Epithelial cell of prostate (primary cell): ENCODE results near the gene GOLT1A.

Experiments
- DNase-seq: peaks from one replicate; pipeline ENCODE4 v3.0.0-alpha.2; 2011; ENCODE audit warnings: low read depth, low spot score
- H3K27ac ChIP-seq: fragments of 450-650 bp; 2 replicates; pipeline ENCODE4 v1.5.1; 2017; ENCODE audit warnings: mild to moderate bottlenecking

GOLT1A gene, protein sequence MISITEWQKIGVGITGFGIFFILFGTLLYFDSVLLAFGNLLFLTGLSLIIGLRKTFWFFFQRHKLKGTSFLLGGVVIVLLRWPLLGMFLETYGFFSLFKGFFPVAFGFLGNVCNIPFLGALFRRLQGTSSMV

DNA sequence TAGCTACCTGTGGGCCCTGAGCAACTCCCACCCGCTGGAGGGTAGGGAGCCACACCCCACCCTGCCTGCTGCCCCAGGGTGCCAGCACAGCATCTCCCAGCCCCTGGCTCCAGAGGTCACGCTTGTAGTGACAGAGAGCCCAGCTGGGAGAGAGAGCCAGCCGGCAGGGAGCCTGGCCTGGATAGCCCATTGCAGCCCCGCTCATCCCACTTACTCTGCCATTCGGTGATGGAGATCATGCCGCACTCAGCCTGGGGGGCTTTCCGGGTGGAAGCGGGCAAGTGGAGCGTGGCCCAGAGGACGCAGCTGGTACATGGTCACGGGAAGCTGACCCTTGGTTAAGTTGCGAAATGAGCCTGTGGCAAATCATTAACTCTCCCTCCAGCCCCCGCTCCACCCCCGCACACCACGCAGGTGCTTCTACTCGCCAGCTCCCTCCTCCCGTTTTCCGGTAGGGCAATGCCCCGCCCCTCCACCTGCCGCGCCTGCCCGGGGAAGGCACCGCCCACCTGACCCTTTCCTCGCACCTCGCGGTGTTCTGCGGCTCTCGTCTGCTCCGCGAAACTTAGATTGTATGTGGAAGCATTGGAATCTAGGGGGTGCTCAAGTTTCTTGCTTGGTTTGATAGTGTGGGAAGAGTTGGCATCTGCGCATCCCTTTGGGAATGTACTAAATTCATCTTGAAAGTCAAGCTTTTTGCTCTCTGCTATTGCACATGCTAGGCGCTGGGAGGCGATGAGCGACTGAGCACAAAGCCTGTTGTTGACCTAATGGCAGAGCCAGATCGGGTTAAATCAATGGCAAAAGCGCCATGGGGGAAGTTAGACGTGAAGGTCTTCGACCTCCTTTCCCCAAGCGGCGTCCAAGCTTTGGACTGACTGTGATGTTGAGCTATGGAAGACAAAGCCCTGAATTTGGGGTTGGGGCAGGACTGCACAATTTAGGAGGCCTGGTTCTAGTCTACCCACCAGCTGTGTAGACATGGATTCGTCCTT lies at the start of gene GOLT1A:
GOLT1A (minus strand) TSS at position 321 of the 995 bp plus-strand sequence; CDS start at position 239, 82 bp downstream.
- DNase-seq = peak; percentile 24
- peak within 1 kb of the TSS; percentile 34 for H3K27ac ChIP-seq

DNA sequence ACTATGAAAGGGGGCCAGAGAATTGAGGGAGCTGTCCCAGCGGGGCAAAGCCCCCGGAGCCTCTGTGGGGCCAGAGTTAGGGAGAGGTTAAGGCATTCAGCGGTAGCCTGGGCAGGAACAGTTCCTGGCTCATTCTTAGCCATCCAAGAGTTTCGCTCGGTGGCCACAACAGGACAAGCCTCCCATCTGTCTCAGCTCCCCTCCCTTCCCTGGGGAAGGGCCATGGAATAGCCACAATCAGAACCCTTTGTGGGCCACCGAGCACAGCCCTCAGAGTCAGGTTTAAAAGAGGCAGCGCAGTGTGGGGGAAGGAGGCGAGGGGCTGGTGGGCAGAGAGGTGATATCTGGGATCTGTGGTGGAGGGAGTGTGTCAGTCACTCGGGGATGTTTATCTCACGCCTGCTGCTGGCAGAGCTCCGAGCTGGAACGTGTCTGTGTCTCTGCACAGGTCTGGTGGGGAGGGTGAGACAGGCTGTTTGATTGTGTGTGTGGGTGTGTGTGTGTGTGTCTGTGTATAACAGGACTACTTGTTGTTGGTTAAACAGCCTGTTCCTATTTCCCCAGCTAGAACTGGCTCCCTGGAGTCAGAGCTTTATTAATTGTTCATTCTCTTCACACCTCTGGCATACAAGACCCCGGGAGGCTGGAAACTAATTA lies 49.6 kb upstream of the GOLT1A start:
- no peak overlapping the region for H3K27ac ChIP-seq

GRCh38 chr1:204262506-204263253 lies 48.9 kb upstream of the GOLT1A start:
- no peak overlapping the region for H3K27ac ChIP-seq
- DNase-seq = no peak

More for the DNA sequence above, 49.6 kb upstream of the GOLT1A start:
- no peak for DNase-seq

- no peak overlapping the region for H3K27ac ChIP-seq
- no peak for DNase-seq
Observed at GRCh38 chr1:204261746-204262505, 48.1 kb upstream of the GOLT1A start.

DNA sequence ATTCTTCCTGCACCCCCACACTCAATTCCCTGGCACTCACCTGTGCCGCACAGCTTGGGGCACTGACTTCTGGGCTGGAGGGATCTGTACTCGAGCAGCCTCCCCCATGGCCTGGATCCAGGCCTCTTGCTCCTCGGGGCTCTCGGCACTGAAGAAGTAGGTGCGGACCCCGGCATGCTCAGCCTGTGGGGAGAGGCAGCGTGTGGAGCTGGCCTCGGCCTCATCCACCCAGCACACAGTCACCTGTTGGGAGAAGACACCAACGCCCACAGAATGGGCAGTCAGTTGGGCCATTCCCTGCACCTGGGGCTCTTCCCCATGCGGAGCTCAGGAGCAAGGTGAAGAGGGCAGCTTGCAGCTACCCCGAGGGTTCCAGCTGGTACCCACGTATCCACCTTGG lies 47.5 kb upstream of the GOLT1A start:
- DNase-seq = no peak
- no peak overlapping the region for H3K27ac ChIP-seq

- H3K27ac ChIP-seq = no peak overlapping the region
- DNase-seq = no peak
Observed at GRCh38 chr1:204260601-204261197, 46.9 kb upstream of the GOLT1A start.

GRCh38 chr1:204259782-204260181 lies 46.0 kb upstream of the GOLT1A start:
- no peak overlapping the region for H3K27ac ChIP-seq
- no peak for DNase-seq

GRCh38 chr1:204259196-204259595 lies 45.4 kb upstream of the GOLT1A start:
- no peak overlapping the region for H3K27ac ChIP-seq
- DNase-seq = no peak

DNA sequence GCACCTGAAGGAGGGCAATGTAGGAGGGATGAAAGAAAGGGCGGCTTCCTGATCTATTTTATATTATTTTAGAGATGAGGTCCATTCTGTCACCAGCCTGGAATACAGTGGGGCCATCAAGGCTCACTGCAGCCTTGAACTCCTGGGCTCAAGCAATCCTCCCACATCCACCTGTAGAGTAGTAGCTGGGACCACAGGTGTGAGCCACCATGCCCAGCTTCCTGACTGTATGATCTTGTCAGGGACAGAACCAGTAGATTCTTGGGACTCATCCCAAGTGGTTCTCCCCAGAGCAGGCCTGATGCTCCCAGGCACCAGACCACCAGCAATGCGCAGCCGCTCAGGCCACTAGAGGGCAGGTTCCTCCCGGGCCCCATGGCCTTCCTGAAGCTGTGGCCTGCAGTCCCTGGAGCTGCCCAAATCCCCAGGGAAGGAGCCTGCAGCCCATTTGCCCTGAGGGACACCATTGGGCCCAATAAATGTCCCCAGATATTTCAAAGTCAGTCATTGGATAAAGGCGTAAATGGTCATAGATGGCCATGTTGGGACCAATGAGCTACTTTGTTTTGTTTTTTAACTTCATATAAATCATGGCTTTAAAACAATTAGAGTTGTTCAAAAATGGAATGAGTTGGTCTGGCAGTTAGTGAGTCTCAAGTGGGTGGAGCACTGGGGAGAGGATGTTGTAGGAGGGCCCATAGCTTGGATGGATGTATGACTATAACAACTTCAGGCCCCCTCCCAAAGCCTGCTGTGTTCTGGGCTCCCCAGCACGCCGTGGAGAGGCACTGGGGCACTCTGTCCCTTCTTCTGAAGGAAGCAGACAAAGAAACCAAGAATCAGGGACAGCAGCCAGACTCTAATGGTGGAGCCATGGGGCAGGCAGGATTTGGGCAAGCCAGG lies 44.7 kb upstream of the GOLT1A start:
- no peak overlapping the region for H3K27ac ChIP-seq
- DNase-seq = no peak

GRCh38 chr1:204257446-204257845 lies 43.7 kb upstream of the GOLT1A start:
- no peak overlapping the region for H3K27ac ChIP-seq
- DNase-seq = no peak

DNA sequence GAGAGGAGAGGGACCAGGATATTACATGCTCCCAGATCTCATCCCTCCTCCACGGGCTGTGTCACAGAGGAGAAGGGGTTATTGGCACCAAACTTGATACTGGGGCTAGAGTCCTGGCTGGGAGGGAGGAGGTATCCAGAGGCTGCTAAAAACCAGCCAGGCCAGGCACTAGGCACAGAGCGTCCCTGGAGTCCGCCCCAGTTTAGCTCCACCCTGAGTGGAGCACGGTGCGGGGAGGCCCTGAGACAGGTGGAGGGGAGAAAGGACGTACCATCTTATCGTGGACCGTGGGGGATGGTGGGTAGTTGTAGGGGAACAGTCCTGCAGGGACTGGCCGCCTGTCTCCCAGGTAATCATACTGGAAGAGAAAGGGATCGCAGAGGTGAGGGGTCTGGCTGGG lies 42.7 kb upstream of the GOLT1A start:
- H3K27ac ChIP-seq = no peak overlapping the region
- no peak for DNase-seq

DNA sequence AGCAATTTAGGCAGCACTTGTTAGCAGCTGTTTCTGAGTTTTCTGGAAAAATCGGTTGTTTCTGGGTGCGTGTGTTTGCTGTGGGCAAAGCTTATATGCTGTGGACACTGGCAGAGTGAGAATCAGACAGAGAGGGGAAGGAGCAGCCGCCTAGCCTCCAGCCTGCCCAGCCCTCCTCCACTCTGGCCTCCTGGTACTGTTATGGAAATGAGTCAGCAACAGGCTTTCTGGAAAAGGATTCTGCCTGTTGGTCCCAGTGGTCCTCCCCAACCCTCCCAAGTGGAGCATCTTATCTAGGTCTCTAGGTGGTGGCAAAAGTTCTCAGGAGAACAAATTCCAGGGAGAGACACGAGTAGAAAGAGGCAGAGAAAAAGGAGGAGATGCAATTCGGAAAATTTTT lies 42.2 kb upstream of the GOLT1A start:
- DNase-seq = no peak
- no peak overlapping the region for H3K27ac ChIP-seq

GRCh38 chr1:204255225-204255624 lies 41.4 kb upstream of the GOLT1A start:
- no peak overlapping the region for H3K27ac ChIP-seq
- DNase-seq = no peak

DNA sequence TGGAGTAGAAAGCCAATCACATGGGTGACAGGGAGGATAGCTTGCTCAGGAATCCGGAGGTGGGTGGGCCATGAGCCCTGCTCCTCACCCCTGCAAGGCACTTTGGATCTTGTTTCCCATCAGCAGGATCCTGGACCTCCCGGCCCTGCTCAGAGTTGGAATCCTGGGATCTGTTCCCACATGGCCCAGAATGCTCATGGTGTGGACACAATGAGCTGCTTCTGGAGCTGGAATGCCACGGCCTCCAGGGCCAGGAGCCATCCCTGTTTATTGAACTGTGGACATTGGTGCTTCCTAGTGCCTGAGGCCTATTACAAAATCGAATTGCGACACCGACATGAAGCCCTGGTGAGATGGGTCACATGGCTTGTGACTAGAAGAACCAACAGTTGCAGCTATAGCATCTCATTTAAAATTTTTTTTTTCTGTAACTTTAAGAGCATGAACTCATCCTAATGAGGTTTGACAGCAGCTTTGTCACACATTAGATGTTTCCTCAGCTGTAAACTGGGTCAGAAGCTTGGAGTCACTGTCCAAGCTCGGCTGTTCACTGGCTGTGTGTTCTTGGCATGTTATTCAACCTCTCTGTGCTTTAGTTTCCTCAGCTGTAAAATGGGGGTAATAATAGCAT lies 40.4 kb upstream of the GOLT1A start:
- no peak for DNase-seq
- no peak overlapping the region for H3K27ac ChIP-seq

DNA sequence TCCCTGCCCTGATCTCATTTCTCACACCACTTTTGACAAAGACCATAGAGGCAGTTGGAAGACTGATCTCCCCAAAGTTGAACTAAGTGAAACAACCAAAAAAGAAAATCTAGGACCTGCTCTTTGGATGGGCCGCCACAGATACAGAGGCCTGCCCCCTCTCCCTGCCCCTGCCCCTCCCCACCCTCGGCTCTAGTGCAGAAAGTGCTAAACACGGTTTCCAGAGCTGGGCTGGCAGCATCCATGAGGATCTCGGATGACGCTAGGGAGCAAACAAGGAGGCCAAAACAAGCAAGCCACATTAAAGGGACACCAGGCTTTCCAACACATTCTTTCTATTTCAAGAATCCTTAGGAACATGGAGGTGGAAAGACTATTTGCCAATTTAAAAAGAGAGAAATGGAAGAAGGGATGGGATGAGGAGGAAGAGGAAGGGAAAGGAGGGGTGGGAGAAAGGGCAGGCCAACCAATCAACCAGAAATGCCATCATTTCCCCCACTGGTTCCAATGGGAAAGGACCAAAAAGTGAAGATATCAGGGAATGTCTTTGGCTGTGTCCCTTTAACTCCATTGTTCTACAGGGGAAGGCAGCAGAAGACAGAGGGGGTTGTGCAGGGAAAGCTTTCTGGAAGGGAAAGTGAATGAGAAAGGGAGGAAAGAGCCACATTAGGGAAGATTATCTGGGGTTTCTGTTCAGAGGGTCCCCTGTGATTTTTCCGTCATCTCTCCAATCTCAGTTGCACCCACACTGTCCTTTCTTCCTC lies 38.3 kb upstream of the GOLT1A start:
- no peak for DNase-seq
- no peak overlapping the region for H3K27ac ChIP-seq

DNA sequence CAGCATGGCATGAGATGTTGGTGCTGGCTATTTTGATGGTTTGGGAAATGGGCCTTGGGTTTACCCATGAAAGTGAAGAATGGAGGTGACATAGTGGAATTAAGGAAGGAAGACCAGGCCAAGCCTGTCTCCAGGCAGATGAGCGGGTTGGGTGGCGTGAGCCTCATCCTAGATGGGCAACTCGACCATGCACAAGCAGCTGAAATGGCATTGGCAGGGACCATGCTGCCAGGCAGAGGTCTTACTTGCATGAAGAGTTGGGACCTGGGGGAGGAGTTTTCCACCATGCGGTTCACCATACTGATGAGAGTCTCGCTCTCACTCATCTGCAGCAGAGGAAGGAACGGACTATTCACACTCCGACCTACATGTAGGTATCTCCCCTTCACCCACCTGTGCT lies 37.5 kb upstream of the GOLT1A start:
- no peak overlapping the region for H3K27ac ChIP-seq
- no peak for DNase-seq

GRCh38 chr1:204250428-204251030 lies 36.7 kb upstream of the GOLT1A start:
- no peak for DNase-seq
- H3K27ac ChIP-seq = no peak overlapping the region
